Measurements from ENCODE around the gene CBLN3.
A peak's percentile ranks its signal among the peaks of the same experiment; 100 is the strongest.
"Not testable (repeated sequence)": the region's sequence is repeated elsewhere in the genome, so short reads cannot be mapped to it uniquely, and the experiment has no call there.

Gene CBLN3

DNA sequence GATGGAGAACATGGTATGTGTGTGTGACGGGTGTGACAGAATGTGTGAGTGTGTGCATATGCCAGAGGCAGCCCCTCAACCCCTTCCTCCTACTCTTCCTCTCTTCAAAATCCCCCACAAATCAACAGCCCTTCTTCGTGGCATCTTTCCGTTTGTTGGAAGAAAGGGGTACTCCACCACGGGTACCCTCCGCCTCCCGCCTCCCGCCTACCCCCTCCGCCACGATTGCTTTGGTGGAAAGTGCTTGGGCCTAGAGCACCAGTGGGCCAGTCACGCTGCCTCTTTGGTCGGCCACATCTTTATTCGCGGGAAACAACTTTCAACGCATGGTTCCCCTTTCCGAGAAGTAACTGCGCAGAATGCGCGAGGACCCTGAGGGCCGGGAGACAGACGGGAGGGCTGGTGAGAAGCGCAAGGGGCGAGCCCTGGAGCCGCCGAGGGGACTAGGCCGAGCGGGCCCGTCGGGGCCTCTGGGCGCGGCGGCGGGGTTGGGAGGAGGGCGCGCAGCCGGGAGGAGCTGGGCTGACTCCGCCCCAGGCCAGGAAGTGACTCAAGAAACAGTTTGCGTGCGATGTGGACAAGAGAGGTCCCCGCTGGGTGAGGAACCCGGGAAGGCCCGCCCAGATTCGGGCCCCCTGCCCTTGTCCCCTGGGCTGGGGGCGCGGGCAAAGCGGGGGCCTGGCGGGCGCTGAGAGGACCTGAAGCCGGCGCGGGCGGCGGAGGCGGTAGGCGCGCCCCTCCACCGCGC is at the start of gene CBLN3, which contains the start of gene KHNYN:
CBLN3 (minus strand) TSS at position 274 of the 748 bp plus-strand sequence. CDS start 614 bp downstream, outside the sequence.
KHNYN (plus strand) TSS at position 560 of the 748 bp plus-strand sequence. CDS start 777 bp downstream, outside the sequence.
- DNase-seq (ENCODE audit: low read depth in 2 of 3, low spot score in 1 of 3) = peak; percentile 75 to 85 (median 76)

DNA sequence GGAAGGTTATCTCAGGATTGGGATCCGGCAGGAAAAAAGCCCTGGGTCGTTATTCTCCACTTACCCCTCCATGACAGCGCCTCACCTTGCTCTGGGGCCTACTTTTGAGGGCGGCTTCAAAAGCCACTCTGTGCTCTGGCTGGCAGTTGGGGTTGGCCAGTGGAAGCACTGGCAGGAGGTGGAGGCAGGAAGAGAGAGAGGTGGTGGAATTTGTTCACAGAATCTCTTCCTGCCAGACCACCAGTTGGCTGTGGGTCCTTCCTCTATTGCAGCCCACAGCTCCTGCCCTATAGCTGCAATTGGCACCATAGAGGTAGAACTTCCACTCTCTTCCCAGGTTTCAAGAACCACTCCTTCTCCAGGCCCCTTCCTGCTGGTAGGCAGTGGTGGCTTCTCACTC is 45.8 kb upstream of the CBLN3 start:
- no peak for DNase-seq (ENCODE audit: low read depth in 2 of 3, low spot score in 1 of 3)

DNA sequence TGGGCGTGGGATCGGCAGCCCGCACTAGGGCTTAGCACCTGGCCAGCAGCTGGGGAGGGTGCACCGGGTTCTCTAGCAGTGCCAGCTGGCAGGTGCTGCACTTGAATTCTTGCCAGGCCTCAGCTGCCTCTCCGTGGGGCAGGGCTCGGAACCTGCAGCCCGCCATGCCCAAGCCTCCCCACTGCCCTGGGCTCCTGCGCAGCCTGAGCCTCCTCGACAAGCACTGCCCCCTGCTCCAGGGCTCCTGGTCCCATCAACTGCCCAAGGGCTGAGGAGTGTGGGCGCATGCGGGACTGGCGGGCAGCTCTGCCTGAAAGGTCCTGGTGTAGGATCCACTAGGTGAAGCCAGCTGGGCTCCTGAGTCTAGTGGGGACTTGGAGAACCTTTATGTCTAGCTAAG is 43.7 kb upstream of the CBLN3 start:
- no peak for DNase-seq (ENCODE audit: low read depth in 2 of 3, low spot score in 1 of 3)

DNA sequence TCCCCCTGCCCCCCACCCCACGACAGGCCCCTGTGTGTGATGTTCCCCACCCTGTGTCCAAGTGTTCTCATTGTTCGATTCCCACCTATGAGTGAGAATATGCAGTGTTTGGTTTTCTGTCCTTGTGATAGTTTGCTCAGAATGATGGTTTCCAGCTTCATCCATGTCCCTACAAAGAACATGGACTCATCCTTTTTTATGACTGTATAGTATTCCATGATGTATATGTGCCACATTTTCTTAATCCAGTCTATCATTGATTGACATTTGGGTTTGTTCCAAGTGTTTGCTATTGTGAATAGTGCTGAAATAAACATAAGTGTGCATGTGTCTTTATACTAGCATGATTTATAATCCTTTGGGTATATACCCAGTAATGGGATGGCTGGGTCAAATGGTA is 41.0 kb upstream of the CBLN3 start:
- DNase-seq (ENCODE audit: low read depth in 2 of 3, low spot score in 1 of 3) = not testable (repeated sequence)

DNA sequence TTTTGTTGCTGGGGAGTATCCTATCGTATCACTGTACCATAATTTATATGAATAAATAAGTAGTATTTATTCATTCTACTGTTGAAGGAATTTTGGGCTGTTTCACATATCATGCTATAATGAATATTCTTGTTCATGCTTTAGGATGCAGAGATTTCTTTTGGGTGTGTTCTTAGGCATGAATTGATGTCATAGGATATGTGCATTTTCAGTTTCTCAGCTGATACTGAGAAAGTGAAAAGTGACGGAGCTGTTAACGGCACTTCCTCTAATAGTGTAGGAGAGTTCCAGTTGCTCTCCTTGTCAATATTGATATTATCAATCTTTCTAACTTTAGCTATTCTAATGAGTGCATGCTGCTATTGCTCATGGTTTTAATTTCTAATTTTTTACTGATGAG is 36.3 kb upstream of the CBLN3 start:
- no peak for DNase-seq (ENCODE audit: low read depth in 2 of 3, low spot score in 1 of 3)

DNA sequence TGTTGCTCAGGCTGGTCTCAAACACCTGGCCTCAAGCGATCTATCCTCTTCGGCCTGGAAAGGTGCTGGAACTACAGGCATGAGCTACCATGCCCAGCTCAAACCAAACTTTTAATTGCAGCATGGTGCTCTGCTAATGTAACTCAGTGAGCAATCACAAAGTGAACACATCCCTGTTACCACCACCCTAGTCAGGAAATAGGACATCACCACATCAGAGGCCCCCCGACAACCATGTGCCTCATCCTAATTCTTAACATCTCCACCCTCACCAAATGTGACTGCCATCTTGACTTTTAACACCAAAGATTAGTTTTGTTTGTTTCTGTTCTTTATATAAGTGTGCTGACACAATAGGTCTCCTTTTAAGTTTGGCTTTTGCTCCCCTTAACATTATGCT is 35.9 kb upstream of the CBLN3 start:
- DNase-seq (ENCODE audit: low read depth in 2 of 3, low spot score in 1 of 3) = no peak

DNA sequence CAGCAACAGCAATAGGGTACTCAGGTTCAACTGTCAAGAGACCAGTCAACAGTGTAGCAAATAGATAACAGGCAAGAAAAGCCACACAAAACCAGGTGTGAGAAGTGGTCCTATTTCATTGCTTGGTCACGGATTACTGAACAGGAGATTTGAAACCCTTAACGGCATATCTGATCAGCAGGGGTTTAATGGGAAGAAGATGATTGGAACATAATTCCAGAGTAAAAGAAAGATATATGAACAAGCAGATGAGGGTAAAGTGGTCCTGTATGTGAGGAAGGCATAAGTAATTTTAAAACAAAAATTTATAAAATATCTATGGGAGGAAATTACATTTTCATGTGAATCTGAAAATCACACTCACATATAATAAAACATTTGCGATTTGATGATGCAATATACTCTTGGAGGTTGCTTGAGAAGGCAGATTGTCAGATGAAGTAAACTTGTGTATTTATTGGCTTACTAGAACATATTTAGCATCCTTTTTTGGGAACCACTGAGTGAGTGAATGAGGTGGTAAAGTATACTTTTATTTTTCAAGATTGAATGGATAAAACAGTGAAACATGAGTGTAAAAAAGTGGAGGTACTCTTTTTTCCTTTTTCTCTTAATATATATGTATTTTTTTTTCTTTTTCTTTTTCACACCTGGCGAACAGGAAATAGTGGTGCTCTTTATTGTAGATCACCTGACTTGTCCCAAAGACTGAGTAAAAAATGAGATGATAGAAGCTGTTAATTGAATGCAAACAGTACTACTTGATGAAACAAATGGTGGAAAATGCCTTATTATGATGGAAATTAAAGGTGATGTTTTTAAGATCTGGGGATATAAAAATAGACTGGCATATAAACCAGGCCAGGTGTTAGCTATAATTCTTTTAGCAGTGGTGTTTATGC is 34.7 kb upstream of the CBLN3 start:
- DNase-seq (ENCODE audit: low read depth in 2 of 3, low spot score in 1 of 3) = no peak

DNA sequence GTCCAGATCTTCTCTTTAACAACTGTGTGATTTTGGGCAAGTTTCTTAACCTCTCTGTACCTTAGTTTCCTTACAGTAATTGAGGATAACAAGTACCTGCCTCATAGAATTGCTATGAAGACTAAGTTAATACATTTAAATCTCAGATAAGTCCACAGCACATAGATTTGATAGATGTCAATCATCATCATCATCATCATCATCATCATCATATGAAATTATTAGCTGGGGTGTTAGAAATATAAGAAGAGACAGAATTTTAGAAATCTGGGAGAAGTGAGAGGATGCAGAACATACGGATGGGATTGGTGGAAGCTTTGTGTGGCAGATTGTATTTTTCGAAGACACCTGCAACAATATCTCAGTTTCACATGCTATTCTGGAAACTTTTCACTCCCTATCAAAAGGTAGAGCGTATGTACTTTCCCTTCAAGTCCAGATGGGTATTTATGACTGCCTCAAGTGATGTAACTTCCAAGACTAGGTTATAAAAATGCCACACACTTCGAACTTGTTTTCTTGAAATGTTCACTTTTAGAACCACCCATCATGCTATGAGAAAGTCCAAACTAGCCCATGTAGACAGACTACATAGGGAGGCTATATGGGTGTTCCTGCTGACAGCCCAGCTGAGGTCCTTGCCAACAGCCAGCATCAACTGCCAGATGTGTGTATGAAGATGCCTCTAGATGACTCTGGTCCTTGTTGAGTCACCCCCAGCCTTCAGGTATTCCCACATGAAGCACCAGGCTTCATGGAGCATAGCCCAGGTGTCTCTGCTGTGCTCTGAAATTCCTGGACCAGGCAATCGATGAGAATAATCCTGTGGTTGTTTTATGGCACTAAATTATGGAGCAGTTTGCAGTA is 33.8 kb upstream of the CBLN3 start:
- no peak for DNase-seq (ENCODE audit: low read depth in 2 of 3, low spot score in 1 of 3)

DNA sequence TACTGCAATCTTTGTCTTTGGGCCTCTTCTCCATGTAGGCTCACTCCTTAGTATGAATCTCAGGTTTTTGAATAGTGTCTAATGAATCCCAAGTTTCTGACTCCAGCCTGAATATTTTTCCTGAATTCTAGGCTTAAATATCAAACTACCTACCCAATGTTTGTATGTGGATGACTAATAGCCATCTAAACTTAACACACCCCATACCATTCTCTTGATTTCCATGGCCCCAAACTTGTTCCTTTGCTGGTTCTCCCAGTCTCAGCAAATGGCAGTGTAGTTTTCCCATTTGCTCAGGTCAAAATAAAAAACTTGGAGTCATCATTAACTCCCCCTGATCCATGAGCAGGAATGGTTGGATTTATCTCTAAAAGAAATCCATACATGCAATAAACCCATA is 31.9 kb upstream of the CBLN3 start:
- DNase-seq (ENCODE audit: low read depth in 2 of 3, low spot score in 1 of 3) = no peak

DNA sequence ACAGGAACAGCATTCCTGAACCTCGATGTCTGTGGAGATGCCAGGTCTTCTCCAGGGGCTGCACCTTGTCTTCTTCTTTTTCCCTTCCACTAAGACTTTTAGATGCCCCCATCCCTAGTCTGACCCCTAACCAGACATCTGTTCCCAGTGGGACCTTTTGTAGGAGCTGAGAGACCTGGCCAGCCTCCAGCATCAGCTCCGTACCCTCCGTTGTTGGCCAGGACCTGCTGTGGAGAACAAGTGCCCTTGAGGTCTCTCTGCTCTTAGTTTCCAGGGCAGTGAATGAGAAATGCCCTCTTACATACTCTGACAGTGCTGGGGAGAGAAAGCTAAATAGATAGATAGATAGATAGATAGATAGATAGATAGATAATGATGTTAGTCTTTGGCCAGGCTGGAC is 29.9 kb upstream of the CBLN3 start:
- no peak for DNase-seq (ENCODE audit: low read depth in 2 of 3, low spot score in 1 of 3)

DNA sequence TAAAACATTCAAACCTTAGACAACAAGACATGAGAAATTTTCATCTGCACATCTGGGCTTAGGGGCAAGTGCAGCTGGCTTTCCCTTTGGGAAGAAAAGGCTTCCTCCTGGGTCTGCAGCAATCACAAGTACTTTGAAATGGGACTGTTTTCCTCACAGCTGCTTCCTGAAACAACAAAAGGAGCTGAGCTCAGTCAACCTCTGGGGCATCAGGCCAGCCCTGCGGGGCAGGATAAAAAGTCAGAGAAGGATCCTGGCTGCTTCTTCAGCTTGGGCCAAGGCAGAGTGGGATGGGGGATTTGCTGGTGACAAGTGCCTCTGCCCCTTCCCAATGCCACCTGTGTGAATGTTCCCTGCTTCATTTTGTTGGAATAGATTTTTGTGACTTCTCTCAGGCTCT is 29.3 kb upstream of the CBLN3 start:
- no peak for DNase-seq (ENCODE audit: low read depth in 2 of 3, low spot score in 1 of 3)

DNA sequence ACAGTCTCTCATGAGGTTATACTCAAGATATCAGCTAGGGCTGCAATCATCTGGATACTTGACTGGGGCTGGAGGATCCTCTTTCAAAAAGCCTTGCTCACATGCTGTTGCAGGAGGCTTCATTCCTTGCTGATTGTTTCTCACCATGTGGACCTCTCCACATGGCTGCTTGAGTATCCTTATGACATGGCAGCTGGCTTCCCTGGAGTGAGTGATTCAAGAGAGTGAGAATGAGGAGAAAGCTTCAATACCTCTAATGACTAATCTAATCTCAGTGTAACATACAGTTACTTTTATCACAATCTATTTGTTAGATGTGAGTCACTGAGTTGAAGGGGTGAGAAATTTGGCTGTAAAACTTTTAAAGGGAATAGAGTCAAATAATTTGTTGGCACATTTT is 27.5 kb upstream of the CBLN3 start:
- no peak for DNase-seq (ENCODE audit: low read depth in 2 of 3, low spot score in 1 of 3)

DNA sequence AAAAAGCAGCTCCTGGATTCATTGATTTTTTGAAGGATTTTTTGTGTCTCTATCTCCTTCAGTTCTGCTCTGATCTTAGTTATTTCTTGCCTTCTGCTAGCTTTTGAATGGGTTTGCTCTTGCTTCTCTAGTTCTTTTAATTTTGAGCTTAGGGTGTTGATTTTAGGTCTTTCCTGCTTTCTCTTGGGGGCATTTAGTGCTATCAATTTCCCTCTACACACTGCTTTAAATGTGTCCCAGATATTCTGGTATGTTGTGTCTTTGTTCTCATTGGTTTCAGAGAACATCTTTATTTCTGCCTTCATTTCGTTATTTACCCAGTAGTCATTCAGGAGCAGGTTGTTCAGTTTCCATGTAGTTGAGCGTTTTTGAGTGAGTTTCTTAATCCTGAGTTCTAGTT is 21.4 kb upstream of the CBLN3 start:
- DNase-seq (ENCODE audit: low read depth in 2 of 3, low spot score in 1 of 3) = not testable (repeated sequence)

DNA sequence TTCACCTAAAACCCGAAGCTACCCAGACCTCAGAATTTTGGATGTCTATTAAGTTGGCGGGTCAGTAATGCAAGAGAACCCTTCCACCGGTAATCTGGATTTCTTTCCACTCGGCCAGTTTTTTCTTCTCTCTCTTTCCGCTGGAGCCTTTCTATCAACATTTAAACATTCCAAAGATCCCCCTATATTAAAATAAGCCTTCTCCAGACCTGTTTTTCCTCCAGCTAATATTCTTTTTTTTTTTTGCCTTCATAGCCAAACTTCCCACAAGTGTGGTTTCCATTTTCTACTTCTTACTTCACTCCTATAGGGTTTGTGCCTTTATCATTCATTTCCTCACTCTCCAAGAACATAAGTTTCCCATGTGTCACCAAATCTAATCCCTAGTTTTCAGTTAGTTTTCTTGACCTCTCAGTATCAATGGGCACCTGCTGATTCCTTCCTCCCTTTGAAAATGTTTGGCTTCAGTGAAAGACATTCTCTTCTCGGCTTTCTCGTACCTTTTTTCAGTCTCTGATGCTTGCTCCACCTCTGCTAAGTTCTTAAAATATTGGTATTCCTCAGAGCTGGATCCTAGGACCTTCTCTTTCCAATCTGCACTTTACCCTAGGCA is 13.7 kb upstream of the CBLN3 start:
- no peak for DNase-seq (ENCODE audit: low read depth in 2 of 3, low spot score in 1 of 3)

DNA sequence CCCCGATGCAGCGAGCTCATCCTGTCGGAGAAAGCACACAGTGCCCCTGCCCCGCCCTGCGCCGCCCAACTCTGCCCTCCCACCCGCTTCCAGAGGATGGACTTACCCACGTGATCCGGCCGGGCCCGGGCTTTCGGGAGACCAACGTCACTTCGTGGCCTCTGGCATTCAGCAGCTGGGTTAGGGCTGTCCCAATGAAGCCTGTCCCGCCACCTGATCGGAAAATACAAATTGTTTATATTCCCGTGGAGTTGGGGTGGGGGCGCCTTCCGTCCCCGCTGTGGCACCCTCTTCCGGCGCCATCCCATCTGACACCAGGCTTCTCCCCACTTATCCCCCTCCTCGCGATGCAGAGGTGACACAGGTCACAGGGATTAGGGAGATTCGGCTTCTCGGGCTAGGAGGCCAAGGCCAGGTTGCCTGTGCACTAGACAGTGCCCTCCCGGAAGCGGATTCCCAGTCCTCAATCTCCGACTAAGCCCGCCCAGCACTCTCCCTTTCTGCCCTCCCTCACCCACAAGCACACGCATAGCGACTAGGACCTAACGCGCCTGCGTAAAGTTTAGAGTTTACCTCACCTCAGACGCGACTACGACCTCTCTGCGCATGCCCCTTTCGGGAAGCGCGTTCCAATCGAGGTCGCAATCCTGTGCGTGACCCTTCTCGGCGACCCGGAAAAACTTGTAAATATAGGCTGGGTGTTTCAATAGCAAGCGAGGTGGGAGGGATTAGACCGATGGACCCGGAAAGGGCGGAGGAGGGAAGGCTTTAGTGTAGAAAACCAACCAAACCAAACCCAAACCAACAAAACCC is 13.0 kb upstream of the CBLN3 start, which contains the start of gene SDR39U1:
SDR39U1 (minus strand) TSS at position 537 of the 813 bp plus-strand sequence; CDS start at position 530, 7 bp downstream.
- DNase-seq (ENCODE audit: low read depth in 2 of 3, low spot score in 1 of 3) = peak; percentile 92 to 95 (median 93)

DNA sequence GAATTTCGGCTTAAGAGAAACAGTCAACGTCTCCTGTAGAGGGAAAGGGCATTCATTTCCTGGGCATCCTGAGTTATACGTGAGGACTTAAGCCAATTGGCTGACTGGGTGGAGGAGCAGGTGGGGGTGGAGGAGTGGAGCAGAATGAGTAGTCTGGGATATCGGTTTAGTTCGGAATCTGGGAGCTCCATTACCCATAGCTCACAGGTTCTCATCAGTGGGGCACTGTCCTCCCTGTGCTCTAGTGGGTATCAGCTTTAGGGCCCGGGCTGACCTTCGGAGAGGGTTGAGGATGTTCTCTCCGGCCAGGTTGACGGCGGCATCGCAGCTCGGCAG is 12.4 kb upstream of the CBLN3 start:
- DNase-seq (ENCODE audit: low read depth in 2 of 3, low spot score in 1 of 3) = no peak

DNA sequence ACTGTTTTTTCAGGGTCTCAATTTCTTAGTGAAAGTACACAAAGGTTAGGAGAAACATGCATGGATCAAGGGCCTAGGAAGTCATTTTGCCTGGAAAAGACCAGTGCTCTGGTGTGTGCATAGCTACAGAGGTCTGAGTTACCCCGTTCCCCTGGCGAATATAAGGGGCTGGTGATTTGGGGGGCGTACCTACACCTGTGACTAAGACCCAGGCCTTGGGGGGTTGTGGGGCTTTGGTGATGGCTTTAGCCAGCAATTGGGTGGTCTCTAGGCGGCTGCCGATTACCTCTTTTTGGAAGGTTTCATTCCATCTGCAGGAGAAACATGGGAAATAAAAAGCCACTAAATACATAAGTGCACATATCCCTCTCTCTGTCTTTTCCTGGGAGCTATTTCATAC is 12.0 kb upstream of the CBLN3 start:
- DNase-seq (ENCODE audit: low read depth in 2 of 3, low spot score in 1 of 3) = no peak

DNA sequence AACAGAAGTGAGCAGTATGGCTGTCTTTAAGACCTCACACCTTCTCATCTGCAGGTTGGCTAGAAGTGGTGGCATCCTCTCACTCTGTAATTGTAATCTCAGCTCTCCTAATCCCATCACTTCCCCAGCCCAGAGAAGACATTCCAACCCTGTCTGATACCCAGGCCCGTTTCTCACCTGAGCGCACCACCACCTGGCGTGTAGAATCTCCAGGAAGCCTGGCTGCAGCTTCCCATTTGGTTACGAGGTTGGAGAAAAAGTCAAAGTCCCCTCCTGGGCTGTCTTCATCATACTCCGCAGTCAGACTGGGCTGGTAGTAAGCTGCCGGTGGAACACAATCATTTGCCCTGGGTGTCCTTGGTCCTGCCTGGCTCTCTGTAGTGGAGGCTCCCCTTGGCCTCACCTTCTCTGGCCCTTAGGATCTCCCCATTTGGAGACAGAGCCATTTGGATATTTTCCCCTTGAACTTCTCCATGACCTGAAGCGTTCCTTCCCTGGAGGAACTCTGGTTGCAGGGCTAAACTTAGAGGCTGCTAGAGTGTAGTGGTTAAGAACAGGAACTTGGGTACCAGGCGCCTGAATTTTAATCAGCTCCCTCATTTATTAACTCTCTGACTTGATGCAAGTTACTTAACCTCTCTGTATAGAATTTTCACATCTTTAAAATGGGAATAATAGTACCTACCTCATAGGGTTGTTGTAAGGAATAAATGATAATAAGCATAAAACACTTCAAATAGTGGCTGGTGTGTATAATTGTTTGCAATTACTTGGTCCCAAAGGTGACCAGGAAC is 11.3 kb upstream of the CBLN3 start:
- DNase-seq (ENCODE audit: low read depth in 2 of 3, low spot score in 1 of 3) = no peak

Measured in stimulated activated CD4-positive, alpha-beta T cell treated with anti-CD3 and anti-CD28 coated beads, Interleukin-12 subunit alpha, Interleukin-12 subunit beta, amount 100 ng/mL, for 48 hours (primary cell).